HEK293 (cell line): ENCODE measurements around the gene DYRK2.

Source experiments
- CTCF ChIA-PET: fragments of 350-600 bp; formaldehyde crosslinking; extraction: SDS; loops from one replicate; lab custom pipeline; 2021; ENCODE audit warnings: antibody characterized with exemption; lab: Yijun Ruan, JAX
- POLR2A ChIA-PET: fragments of 300-600 bp; formaldehyde crosslinking; extraction: SDS; loops from one replicate; lab custom pipeline; 2020; ENCODE audit warnings: antibody characterized with exemption, inconsistent platforms; lab: Yijun Ruan, JAX
- H3K27ac ChIP-seq: fragments of 200-500 bp; sonication (Bioruptor generic); 2 replicates; pipeline ENCODE4 v1.5.1; 2014; ENCODE audit warnings: low read depth, low read length, control low read depth, inconsistent platforms; ENCODE audit errors: extremely low read depth
- H3K36me3 ChIP-seq, 2 experiments: fragments of 200-500 bp in 1 of 2; sonication (Bioruptor generic) in 1 of 2; 1 replicate in 1 of 2; 2 replicates in 1 of 2; pipeline ENCODE4 v1.5.1; 2014 to 2017; ENCODE audit warnings: inconsistent platforms in 2 of 2, low read length in 2 of 2; ENCODE audit not compliant: control insufficient read depth in 2 of 2, insufficient read depth in 1 of 2
- H3K4me1 ChIP-seq: fragments of 200-500 bp; sonication (Bioruptor generic); 2 replicates; pipeline ENCODE4 v1.5.1; 2014; ENCODE audit warnings: mild to moderate bottlenecking, low read length, inconsistent platforms; ENCODE audit not compliant: control insufficient read depth, insufficient read depth
- H3K4me3 ChIP-seq: 2 replicates; pipeline ENCODE4 v1.5.1; 2011; ENCODE audit warnings: low read depth, mild to moderate bottlenecking, control low read depth, low read length, moderate library complexity
- H3K9me3 ChIP-seq: fragments of 200-500 bp; sonication (Bioruptor generic); 2 replicates; pipeline ENCODE4 v1.5.1; 2014; ENCODE audit warnings: low read depth, low read length, inconsistent platforms; ENCODE audit not compliant: control insufficient read depth, insufficient read depth
- GLI4 ChIP-seq: fragments of 450-650 bp; formaldehyde crosslinking; IDR thresholded peaks from 2 replicates; pipeline ENCODE4 v1.5.1; 2016; ENCODE audit warnings: missing biosample characterization, missing genetic modification characterization
- GLIS1 ChIP-seq: fragments of 450-650 bp; formaldehyde crosslinking; IDR thresholded peaks from 2 replicates; pipeline ENCODE4 v1.5.1; 2016; ENCODE audit warnings: missing biosample characterization, missing genetic modification characterization
- KLF10 ChIP-seq: fragments of 450-650 bp; IDR thresholded peaks from 2 replicates; pipeline ENCODE4 v1.5.1; 2018; ENCODE audit warnings: missing biosample characterization, mild to moderate bottlenecking, missing genetic modification characterization
- MZF1 ChIP-seq: fragments of 450-650 bp; formaldehyde crosslinking; IDR thresholded peaks from 2 replicates; pipeline ENCODE4 v1.5.1; 2017; ENCODE audit warnings: missing biosample characterization, missing genetic modification characterization, borderline replicate concordance
- PRDM1 ChIP-seq: fragments of 450-650 bp; formaldehyde crosslinking; IDR thresholded peaks from 2 replicates; pipeline ENCODE4; 2016; ENCODE audit warnings: missing biosample characterization, missing genetic modification characterization
- ZNF2 ChIP-seq: fragments of 450-650 bp; formaldehyde crosslinking; IDR thresholded peaks from 2 replicates; pipeline ENCODE4 v1.5.1; 2016; ENCODE audit warnings: missing biosample characterization, missing genetic modification characterization
- ZNF292 ChIP-seq: fragments of 450-650 bp; formaldehyde crosslinking; IDR thresholded peaks from 2 replicates; pipeline ENCODE4 v1.5.1; 2016; ENCODE audit warnings: low read depth, missing biosample characterization, missing genetic modification characterization, borderline replicate concordance
- ZNF677 ChIP-seq: fragments of 450-650 bp; IDR thresholded peaks from 2 replicates; pipeline ENCODE4 v1.5.0; 2018; ENCODE audit warnings: missing biosample characterization, mild to moderate bottlenecking, missing genetic modification characterization, moderate library complexity
- ZNF791 ChIP-seq: fragments of 450-650 bp; formaldehyde crosslinking; IDR thresholded peaks from 2 replicates; pipeline ENCODE4 v1.5.1; 2016; ENCODE audit warnings: missing biosample characterization, missing genetic modification characterization
- TF ChIP-seq, protein P1 (sequence below): fragments of 450-650 bp; IDR thresholded peaks from 2 replicates; pipeline ENCODE4 v1.5.1; 2018; ENCODE audit warnings: missing biosample characterization, missing genetic modification characterization
- TF ChIP-seq, protein P2 (sequence below): fragments of 450-650 bp; formaldehyde crosslinking; IDR thresholded peaks from 2 replicates; pipeline ENCODE4 v1.5.1; 2017; ENCODE audit warnings: missing biosample characterization, missing genetic modification characterization
- TF ChIP-seq, protein P3 (sequence below): fragments of 450-650 bp; formaldehyde crosslinking; IDR thresholded peaks from 2 replicates; pipeline ENCODE4 v1.5.1; 2016; ENCODE audit warnings: missing biosample characterization, missing genetic modification characterization
- TF ChIP-seq, protein P4 (sequence below): fragments of 450-650 bp; formaldehyde crosslinking; IDR thresholded peaks from 2 replicates; pipeline ENCODE4 v1.5.1; 2016; ENCODE audit warnings: missing biosample characterization, missing genetic modification characterization
- TF ChIP-seq, protein P5 (sequence below): fragments of 450-650 bp; formaldehyde crosslinking; IDR thresholded peaks from 2 replicates; pipeline ENCODE4 v1.5.1; 2016; ENCODE audit warnings: missing biosample characterization, missing genetic modification characterization
- TF ChIP-seq, protein P6 (sequence below): fragments of 450-650 bp; formaldehyde crosslinking; optimal IDR thresholded peaks from 2 replicates; pipeline ENCODE3; 2016; ENCODE audit warnings: missing biosample characterization, mild to moderate bottlenecking, missing genetic modification characterization
- TF ChIP-seq, protein P7 (sequence below): sonication (generic); formaldehyde crosslinking; IDR thresholded peaks from 2 replicates; pipeline ENCODE4 v1.8.1; 2022; ENCODE audit warnings: mild to moderate bottlenecking, moderate library complexity, missing genetic modification reagents
- TF ChIP-seq, protein P8 (sequence below): fragments of 450-650 bp; formaldehyde crosslinking; IDR thresholded peaks from 2 replicates; pipeline ENCODE4 v1.5.1; 2016; ENCODE audit warnings: missing biosample characterization, missing genetic modification characterization

Gene DYRK2

DNA sequence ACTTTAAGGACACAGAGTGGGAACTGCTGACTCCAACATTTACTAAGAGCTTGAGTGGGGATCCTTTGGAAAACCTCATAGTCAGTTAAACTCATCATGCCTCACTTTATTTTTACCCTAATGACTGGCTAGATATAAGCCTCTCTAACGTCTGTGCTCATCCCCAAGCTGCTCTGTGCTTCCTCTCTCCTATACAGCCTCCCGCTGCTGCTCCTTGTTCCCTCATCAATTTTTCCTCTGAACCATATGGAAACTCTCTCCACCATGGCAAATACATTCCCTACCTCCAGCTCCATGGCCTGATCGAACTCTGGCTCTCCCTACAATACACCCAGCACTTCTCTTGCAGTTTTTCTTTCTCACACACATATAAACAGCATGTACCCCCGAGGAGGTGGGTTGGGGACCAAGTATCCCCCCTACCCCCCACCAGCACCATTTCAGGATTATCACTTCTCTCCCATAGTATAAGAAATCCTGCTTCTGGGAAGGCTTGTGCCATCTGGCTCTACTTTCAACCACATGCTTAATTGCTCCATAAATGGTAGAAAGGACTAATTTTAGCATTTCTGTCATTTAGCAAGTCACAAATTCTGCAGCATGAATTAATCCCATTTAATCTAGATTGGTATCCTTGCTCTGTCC is 39.2 kb upstream of the DYRK2 start:
- CTCF ChIA-PET = no interaction called here
- Histone ChIP-seq H3K9me3 (no peaks in the 10 kb centered on the region), H3K4me1 (no peaks in the 10 kb centered on the region), H3K36me3 (no peaks in the 10 kb centered on the region), H3K27ac (no peak overlapping the region)
- TF ChIP-seq, protein P1, sequence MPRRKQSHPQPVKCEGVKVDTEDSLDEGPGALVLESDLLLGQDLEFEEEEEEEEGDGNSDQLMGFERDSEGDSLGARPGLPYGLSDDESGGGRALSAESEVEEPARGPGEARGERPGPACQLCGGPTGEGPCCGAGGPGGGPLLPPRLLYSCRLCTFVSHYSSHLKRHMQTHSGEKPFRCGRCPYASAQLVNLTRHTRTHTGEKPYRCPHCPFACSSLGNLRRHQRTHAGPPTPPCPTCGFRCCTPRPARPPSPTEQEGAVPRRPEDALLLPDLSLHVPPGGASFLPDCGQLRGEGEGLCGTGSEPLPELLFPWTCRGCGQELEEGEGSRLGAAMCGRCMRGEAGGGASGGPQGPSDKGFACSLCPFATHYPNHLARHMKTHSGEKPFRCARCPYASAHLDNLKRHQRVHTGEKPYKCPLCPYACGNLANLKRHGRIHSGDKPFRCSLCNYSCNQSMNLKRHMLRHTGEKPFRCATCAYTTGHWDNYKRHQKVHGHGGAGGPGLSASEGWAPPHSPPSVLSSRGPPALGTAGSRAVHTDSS (tag by site-specific recombination) = no peak
- TF ChIP-seq PRDM1 (tag by site-specific recombination) (no peak), KLF10 (no peak), ZNF292 (tag by site-specific recombination) (no peak)
- TF ChIP-seq, all 188 proteins: peak for 0
- H3K4me3 ChIP-seq = no peak overlapping the region
- POLR2A ChIA-PET = no interaction called here

DNA sequence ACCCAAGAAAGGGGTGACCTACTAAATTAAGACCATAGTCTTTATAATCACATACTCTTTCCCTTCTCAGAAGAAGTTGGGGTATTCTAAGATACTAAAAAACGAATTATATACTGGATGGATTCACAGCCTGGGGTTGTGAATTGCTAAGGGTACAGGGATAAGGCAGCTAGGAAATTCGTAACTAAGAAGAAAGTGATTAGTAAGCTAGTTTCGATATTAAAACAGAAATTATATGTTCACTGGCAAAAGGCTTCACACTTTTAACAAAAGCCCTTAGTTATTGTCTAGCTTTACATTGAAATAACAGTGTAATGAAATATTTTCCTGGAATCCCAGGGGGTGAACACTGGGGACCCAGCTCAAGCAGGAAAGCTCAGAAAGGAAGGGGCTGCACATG is 35.5 kb upstream of the DYRK2 start:
- TF ChIP-seq, protein P2, sequence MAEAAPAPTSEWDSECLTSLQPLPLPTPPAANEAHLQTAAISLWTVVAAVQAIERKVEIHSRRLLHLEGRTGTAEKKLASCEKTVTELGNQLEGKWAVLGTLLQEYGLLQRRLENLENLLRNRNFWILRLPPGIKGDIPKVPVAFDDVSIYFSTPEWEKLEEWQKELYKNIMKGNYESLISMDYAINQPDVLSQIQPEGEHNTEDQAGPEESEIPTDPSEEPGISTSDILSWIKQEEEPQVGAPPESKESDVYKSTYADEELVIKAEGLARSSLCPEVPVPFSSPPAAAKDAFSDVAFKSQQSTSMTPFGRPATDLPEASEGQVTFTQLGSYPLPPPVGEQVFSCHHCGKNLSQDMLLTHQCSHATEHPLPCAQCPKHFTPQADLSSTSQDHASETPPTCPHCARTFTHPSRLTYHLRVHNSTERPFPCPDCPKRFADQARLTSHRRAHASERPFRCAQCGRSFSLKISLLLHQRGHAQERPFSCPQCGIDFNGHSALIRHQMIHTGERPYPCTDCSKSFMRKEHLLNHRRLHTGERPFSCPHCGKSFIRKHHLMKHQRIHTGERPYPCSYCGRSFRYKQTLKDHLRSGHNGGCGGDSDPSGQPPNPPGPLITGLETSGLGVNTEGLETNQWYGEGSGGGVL (tag by site-specific recombination) = no peak
- TF ChIP-seq GLI4 = no peak
- TF ChIP-seq MZF1 (tag by site-specific recombination) = no peak
- TF ChIP-seq, protein P3, sequence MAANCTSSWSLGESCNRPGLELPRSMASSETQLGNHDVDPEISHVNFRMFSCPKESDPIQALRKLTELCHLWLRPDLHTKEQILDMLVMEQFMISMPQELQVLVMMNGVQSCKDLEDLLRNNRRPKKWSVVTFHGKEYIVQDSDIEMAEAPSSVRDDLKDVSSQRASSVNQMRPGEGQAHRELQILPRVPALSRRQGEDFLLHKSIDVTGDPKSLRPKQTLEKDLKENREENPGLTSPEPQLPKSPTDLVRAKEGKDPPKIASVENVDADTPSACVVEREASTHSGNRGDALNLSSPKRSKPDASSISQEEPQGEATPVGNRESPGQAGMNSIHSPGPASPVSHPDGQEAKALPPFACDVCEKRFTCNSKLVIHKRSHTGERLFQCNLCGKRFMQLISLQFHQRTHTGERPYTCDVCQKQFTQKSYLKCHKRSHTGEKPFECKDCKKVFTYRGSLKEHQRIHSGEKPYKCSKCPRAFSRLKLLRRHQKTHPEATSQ (tag by site-specific recombination) = no peak
- TF ChIP-seq, protein P4, sequence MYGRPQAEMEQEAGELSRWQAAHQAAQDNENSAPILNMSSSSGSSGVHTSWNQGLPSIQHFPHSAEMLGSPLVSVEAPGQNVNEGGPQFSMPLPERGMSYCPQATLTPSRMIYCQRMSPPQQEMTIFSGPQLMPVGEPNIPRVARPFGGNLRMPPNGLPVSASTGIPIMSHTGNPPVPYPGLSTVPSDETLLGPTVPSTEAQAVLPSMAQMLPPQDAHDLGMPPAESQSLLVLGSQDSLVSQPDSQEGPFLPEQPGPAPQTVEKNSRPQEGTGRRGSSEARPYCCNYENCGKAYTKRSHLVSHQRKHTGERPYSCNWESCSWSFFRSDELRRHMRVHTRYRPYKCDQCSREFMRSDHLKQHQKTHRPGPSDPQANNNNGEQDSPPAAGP = no peak
- TF ChIP-seq, protein P5, sequence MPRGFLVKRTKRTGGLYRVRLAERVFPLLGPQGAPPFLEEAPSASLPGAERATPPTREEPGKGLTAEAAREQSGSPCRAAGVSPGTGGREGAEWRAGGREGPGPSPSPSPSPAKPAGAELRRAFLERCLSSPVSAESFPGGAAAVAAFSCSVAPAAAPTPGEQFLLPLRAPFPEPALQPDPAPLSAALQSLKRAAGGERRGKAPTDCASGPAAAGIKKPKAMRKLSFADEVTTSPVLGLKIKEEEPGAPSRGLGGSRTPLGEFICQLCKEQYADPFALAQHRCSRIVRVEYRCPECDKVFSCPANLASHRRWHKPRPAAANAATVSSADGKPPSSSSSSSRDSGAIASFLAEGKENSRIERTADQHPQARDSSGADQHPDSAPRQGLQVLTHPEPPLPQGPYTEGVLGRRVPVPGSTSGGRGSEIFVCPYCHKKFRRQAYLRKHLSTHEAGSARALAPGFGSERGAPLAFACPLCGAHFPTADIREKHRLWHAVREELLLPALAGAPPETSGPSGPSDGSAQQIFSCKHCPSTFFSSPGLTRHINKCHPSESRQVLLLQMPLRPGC (tag by site-specific recombination) = no peak
- H3K4me3 ChIP-seq = no peak overlapping the region
- ChIA-PET POLR2A (no interaction called here), CTCF (interaction anchor here (0.6 kb wide), 1 partner anchor 16 kb away, joined by 8 read pairs; no protein-coding TSS in a partner anchor)
- no peaks in the 10 kb centered on the region for H3K36me3 ChIP-seq
- H3K27ac ChIP-seq = no peak overlapping the region
- no peaks in the 10 kb centered on the region for H3K9me3 ChIP-seq
- H3K4me1 ChIP-seq = no peaks in the 10 kb centered on the region

DNA sequence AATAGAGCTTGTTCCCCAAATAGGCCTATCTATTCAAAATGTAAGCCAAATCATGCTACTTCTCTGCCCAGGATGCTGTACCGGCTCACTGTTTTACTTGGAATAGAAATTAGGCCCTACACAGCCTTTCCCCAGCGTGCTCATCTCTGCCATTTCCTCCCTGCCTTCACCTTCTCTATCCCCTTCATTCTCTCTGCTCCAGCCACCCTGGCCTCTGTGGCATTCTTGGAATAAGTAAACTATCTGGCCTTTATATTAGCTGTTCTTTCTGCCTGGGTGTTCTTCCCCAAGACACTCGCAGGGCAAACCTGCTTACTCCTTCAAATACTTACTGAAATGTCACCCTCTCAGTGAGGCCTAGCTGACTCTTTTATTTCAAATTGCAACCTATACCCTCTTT is 30.9 kb upstream of the DYRK2 start:
- Histone ChIP-seq H3K27ac (no peak overlapping the region), H3K4me1 (no peaks in the 10 kb centered on the region)
- CTCF ChIA-PET = interaction anchor here (1.4 kb wide), 1 partner anchor 13 kb away, joined by 3 read pairs; no protein-coding TSS in a partner anchor
- POLR2A ChIA-PET = no interaction called here
- TF ChIP-seq ZNF677 = no peak
- TF ChIP-seq, protein P6, sequence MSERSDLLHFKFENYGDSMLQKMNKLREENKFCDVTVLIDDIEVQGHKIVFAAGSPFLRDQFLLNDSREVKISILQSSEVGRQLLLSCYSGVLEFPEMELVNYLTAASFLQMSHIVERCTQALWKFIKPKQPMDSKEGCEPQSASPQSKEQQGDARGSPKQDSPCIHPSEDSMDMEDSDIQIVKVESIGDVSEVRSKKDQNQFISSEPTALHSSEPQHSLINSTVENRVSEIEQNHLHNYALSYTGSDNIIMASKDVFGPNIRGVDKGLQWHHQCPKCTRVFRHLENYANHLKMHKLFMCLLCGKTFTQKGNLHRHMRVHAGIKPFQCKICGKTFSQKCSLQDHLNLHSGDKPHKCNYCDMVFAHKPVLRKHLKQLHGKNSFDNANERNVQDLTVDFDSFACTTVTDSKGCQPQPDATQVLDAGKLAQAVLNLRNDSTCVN (tag by site-specific recombination) = no peak
- TF ChIP-seq ZNF2 (tag by site-specific recombination) = no peak
- TF ChIP-seq ZNF791 (tag by site-specific recombination) = no peak
- TF ChIP-seq, protein P7, sequence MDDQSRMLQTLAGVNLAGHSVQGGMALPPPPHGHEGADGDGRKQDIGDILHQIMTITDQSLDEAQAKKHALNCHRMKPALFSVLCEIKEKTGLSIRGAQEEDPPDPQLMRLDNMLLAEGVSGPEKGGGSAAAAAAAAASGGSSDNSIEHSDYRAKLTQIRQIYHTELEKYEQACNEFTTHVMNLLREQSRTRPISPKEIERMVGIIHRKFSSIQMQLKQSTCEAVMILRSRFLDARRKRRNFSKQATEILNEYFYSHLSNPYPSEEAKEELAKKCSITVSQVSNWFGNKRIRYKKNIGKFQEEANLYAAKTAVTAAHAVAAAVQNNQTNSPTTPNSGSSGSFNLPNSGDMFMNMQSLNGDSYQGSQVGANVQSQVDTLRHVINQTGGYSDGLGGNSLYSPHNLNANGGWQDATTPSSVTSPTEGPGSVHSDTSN = no peak
- TF ChIP-seq GLIS1 = no peak
- TF ChIP-seq, protein P8, sequence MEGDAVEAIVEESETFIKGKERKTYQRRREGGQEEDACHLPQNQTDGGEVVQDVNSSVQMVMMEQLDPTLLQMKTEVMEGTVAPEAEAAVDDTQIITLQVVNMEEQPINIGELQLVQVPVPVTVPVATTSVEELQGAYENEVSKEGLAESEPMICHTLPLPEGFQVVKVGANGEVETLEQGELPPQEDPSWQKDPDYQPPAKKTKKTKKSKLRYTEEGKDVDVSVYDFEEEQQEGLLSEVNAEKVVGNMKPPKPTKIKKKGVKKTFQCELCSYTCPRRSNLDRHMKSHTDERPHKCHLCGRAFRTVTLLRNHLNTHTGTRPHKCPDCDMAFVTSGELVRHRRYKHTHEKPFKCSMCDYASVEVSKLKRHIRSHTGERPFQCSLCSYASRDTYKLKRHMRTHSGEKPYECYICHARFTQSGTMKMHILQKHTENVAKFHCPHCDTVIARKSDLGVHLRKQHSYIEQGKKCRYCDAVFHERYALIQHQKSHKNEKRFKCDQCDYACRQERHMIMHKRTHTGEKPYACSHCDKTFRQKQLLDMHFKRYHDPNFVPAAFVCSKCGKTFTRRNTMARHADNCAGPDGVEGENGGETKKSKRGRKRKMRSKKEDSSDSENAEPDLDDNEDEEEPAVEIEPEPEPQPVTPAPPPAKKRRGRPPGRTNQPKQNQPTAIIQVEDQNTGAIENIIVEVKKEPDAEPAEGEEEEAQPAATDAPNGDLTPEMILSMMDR (tag by site-specific recombination) = no peak
- TF ChIP-seq, all 188 proteins: peak for 0
- no peaks in the 10 kb centered on the region for H3K9me3 ChIP-seq
- no peak overlapping the region for H3K4me3 ChIP-seq
- H3K36me3 ChIP-seq = no peaks in the 10 kb centered on the region
